IPS DF 19.7 (cell line): ENCODE data around the gene RFX7.
"Not testable (repeated sequence)": the region's sequence is repeated elsewhere in the genome, so short reads cannot be mapped to it uniquely, and the experiment has no call there.

Experiments
- DNase-seq: peaks from one replicate; pipeline ENCODE4 v3.0.0-alpha.2; 2013; ENCODE audit warnings: low read depth, low spot score

The RFX7 gene

GRCh38 chr15:56205061-56205876, 38.4 kb downstream of the RFX7 start:
- DNase-seq = no peak

- DNase-seq = not testable (repeated sequence)
Observed at GRCh38 chr15:56203312-56203922, 40.3 kb downstream of the RFX7 start.

DNA sequence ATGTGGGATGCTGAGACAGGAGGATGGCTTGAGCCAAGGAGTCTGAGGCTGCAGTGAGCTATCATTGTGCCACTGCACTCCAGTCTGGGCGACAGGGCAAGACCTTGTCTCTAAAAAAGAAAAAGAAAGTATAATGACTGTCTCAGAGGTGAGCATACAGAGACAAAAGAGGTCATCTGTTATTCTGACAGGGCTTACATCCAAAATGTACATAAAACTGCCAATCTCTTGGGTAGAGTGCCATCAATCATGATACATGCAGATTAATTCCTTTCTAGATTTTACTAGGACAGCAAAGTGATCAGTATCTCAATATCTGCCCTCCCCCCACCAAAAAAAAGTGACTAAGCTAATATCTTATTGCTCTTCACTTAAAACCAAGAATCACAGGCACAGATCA, 41.0 kb downstream of the RFX7 start:
- no peak for DNase-seq

DNA sequence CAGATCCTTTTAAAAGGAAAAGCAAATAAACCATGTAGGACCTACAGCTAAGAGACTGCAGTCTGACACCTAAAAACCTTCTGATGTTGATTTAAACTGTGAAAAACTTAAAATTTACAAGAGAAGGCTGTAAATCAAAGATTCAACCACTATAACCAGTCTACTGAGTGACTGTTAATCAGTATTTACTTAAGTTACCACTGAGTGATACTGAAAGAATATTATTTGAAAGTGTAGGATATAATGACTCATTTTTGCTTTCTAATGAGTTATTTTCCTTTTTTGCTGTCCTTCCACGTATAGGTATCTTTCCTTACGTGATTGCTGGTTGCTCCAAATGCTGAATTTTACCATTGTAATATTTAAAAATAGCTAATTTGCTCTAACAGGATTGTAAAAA, 44.6 kb downstream of the RFX7 start:
- DNase-seq = no peak

- DNase-seq = no peak
Observed at GRCh38 chr15:56194035-56194434, 49.6 kb downstream of the RFX7 start.

GRCh38 chr15:56192659-56193442, 50.8 kb downstream of the RFX7 start:
- no peak for DNase-seq

DNA sequence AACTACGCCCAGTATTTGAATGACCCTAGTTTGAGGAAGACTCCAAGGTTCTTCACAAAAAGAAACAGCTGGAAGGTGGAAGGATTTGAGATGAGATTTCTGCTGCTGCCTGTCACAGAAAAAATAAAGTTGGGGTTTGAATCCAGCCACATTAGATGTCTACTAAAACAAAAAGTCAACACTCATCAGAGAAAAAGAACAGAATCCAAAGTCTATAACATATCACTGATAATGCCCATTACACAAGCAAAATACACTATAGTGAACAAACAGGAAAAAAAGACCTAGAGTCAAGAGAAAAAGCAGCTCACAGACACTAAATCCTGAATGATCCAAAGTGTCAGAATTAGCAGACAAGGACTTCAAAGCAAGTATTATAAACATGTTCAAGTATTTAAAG, 56.0 kb downstream of the RFX7 start:
- no peak for DNase-seq

DNA sequence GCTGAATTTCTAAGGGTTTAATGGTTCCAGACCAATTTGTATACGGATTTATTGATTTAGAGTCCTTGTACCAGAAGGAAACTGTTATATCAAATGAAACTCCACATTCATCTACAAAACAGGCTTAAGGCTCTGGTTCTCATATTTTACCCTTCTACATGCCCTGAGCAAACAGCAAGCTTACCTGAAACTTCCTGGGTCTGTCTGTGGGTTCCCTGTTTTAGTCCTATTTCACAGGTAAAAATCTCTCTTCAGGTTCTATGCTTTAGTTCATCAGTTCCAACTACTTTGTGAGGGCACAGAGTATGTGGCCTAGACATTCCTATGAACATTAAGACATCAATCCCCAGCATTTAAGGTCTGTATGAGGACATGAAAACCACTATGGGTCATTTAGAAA, 57.7 kb downstream of the RFX7 start:
- DNase-seq = no peak

- no peak for DNase-seq
Observed at GRCh38 chr15:56184516-56184915, 59.2 kb downstream of the RFX7 start.

GRCh38 chr15:56180851-56181250, 62.8 kb downstream of the RFX7 start:
- DNase-seq = no peak

DNA sequence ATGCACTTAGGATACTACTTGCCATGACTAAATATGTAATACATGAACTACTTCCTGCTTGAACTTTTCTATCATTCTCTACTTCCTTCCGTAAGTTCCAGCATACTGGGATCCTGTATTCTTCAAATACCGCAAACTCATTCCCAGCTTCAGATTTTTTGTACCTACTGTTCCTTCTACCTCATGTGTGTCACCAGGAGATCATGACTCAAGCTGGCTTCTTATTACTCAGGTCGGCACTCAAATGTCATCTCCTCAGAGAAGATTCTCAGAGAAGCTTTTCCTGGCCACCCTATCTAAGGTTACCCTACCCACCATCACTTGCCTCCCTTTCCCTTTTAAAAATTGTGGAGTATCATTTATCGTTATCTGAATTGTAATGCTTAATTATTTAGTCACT, 66.7 kb downstream of the RFX7 start:
- no peak for DNase-seq

GRCh38 chr15:56175788-56176187, 67.9 kb downstream of the RFX7 start:
- no peak for DNase-seq

DNA sequence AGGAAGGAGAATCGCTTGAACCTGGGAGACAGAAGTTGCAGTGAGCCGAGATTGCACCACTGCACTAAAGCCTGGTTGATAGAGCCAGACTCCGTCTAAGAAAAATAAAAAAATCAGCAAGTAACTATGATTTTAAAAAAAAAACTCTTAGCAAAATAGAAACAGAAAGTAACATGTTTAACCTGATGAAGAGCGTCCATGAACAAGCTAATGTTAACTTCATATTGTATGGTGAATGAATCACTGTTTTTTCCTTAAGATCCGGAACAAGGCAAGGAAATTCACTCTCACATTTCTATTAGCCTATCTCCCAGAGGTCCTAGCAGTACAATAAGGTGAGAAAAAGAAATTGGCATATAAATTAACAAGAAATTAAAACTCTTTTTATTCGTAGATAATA, 69.0 kb downstream of the RFX7 start:
- DNase-seq = no peak

- no peak for DNase-seq
Observed at GRCh38 chr15:56168394-56168793, 75.3 kb downstream of the RFX7 start.

GRCh38 chr15:56165234-56165633, 78.4 kb downstream of the RFX7 start:
- DNase-seq = no peak

DNA sequence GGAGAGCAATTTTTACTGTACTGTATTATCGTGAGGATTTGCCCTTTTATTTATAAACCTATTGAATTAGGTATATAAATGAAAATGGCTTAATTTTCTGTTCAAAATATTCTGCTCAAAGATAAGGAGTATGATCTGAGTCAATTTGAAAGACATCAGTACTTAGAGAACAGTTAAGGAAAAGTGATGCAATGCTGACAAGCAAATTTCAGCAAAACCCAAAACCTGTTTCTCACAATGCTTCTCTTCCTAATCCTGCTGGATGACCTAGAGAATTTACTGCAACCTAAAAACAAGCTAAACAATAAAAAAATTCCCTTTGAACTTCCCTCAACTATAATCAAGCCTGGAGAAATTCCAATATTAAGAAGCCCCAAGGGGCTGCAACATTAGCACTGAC, 82.7 kb downstream of the RFX7 start:
- no peak for DNase-seq

GRCh38 chr15:56156877-56157276, 86.8 kb downstream of the RFX7 start:
- DNase-seq = no peak

DNA sequence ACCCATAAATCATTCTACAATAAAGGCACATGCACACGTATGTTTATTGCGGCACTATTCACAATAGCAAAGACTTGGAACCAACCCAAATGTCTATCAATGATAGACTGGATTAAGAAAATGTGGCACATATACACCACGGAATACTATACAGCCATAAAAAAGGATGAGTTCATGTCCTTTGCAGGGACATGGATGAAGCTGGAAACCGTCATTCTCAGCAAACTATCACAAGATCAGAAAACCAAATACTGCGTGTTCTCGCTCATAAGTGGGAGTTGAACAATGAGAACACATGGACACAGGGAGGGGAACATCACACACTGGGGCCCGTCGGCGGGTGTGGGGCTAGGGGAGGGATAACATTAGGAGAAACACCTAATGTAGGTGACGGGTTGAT, 88.4 kb downstream of the RFX7 start:
- not testable (repeated sequence) for DNase-seq

DNA sequence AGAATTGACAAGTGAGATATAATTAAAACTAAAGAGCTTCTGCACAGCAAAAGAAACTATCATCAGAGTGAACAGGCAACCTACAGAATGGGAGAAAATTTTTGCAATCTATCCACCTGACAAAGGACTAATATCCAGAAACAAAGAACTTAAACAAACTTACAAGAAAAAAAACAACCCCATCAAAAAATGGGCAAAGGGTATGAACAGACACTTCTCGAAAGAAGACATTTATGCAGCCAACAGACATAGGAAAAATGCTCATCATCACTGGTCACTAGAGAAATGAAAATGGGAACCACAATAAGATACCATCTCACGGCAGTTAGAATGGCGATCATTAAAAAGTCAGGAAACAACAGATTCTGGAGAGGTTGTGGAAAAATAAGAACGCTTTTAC, 88.9 kb downstream of the RFX7 start:
- not testable (repeated sequence) for DNase-seq

DNA sequence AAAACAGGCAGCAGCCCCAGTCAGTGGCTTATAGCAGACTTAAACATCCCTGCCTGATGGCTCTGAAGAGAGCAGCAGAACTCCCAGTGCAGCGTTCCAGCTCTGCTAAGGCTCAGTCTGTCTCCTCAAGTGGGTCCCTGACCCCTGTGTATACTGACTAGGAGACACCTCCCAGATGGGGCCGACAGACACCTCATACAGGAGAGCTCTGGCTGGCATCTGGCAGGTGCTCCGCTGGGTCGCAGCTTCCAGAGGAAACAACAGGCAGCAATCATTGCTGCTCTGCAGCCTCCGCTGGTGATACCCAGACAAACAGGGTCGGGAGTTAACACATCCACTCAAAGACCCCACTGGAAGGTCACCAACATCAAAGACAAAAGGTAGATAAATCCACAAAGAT, 93.5 kb downstream of the RFX7 start:
- no peak for DNase-seq

DNA sequence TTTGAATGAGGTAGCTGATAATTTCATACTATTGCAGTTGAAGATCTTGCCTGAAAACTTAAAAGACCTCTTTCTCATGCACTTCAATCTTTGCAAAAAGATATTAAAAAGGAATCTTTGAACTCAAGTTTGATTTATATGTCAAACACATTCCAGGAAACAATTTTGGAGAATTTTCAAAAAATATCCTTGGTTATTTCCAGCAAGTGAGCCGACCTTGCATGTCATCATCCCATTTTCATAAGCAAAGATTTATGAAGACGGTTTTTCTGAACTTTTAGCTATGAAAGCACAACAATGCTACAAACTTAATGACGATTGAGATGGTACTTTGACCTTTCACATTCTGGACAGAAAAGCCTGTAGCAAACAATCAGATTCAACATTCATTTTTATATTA, 95.6 kb downstream of the RFX7 start:
- DNase-seq = no peak

GRCh38 chr15:56146756-56147155, 96.9 kb downstream of the RFX7 start:
- no peak for DNase-seq

DNA sequence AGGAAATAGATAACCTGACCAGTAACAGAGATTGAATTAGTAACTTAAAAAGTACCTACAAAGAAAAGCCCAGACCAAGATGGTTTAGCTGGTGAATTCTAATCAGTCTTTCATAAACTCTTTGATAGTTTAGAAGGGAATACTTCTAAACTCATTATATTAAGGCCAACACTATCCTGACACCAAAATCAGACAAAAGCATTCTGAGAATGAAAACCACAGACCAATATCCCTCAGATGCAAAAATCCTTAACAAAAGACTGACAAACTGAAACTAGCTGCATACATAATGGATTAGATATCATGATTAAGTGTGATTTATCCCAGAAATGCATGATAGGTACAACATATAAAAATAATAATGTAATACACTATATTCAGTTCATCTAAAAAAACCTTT, 115.6 kb downstream of the RFX7 start:
- DNase-seq = no peak
